H9 (cell line): ENCODE results near the gene GAL3ST2. TPM values are rescaled to one million over a fixed set of nuclear protein-coding genes. Genes with fewer than 3 reads are reported as not detected.
A peak's percentile ranks its signal among the peaks of the same experiment; 100 is the strongest.

Experiments used
- DNase-seq: peaks from one replicate; pipeline ENCODE4 v3.0.0-alpha.2; 2017
- H2AFZ ChIP-seq: one replicate; pipeline ENCODE4 v1.6.1; 2013; ENCODE audit warnings: mild to moderate bottlenecking, low read length, control low read depth, moderate library complexity
- H2AK5ac ChIP-seq: 2 replicates; pipeline ENCODE4 v1.6.1; 2013; ENCODE audit warnings: low read length, control low read depth, mixed read lengths; ENCODE audit not compliant: insufficient read length
- H2BK120ac ChIP-seq: one replicate; pipeline ENCODE4 v1.6.1; 2013; ENCODE audit warnings: low read depth, mild to moderate bottlenecking, low read length, control low read depth, inconsistent platforms; ENCODE audit not compliant: poor library complexity, severe bottlenecking
- H2BK12ac ChIP-seq: 2 replicates; pipeline ENCODE4 v1.6.1; 2013; ENCODE audit warnings: low read length, control low read depth, mixed read lengths, low read depth; ENCODE audit not compliant: insufficient read length
- H2BK15ac ChIP-seq: 2 replicates; pipeline ENCODE4 v1.6.1; 2013; ENCODE audit warnings: low read depth, low read length, control low read depth
- H2BK20ac ChIP-seq: one replicate; pipeline ENCODE4 v1.6.1; 2013; ENCODE audit warnings: low read depth, mild to moderate bottlenecking, low read length, control low read depth, inconsistent platforms; ENCODE audit not compliant: poor library complexity, severe bottlenecking
- H2BK5ac ChIP-seq: 2 replicates; pipeline ENCODE4 v1.6.1; 2013; ENCODE audit warnings: low read length, control low read depth, mixed read lengths; ENCODE audit not compliant: insufficient read length
- H3K14ac ChIP-seq: 2 replicates; pipeline ENCODE4 v1.6.1; 2013; ENCODE audit warnings: low read length, control low read depth; ENCODE audit not compliant: insufficient read depth
- H3K18ac ChIP-seq: 2 replicates; pipeline ENCODE4 v1.6.1; 2013; ENCODE audit warnings: low read depth, mild to moderate bottlenecking, mixed read lengths, low read length, control low read depth; ENCODE audit not compliant: insufficient read length
- H3K23ac ChIP-seq: 2 replicates; pipeline ENCODE4 v1.6.1; 2013; ENCODE audit warnings: low read length, control low read depth, mixed read lengths, low read depth; ENCODE audit not compliant: insufficient read length
- H3K23me2 ChIP-seq: 2 replicates; pipeline ENCODE4 v1.6.1; 2013; ENCODE audit warnings: low read depth, mild to moderate bottlenecking, mixed read lengths, low read length, control low read depth; ENCODE audit not compliant: insufficient read length, poor library complexity, severe bottlenecking
- H3K27ac ChIP-seq: 2 replicates; pipeline ENCODE4 v1.5.1; 2013; ENCODE audit warnings: low read length, control low read depth, mixed read lengths, low read depth; ENCODE audit not compliant: insufficient read length
- H3K27me3 ChIP-seq: 2 replicates; pipeline ENCODE4 v1.6.1; 2013; ENCODE audit warnings: low read length, control low read depth, inconsistent platforms; ENCODE audit not compliant: insufficient read depth
- H3K4ac ChIP-seq: 2 replicates; pipeline ENCODE4 v1.6.1; 2013; ENCODE audit warnings: low read depth, mild to moderate bottlenecking, control low read depth, inconsistent platforms, low read length, moderate library complexity
- H3K4me1 ChIP-seq: 2 replicates; pipeline ENCODE4 v1.6.1; 2013; ENCODE audit warnings: low read length, control low read depth, inconsistent platforms; ENCODE audit not compliant: insufficient read depth
- H3K4me2 ChIP-seq: 2 replicates; pipeline ENCODE4 v1.6.1; 2013; ENCODE audit warnings: low read length, control low read depth, mixed read lengths; ENCODE audit not compliant: insufficient read length, insufficient read depth
- H3K56ac ChIP-seq: 2 replicates; pipeline ENCODE4 v1.6.1; 2013; ENCODE audit warnings: low read depth, mild to moderate bottlenecking, mixed read lengths, low read length, control low read depth; ENCODE audit not compliant: insufficient read length
- H3K79me1 ChIP-seq: 2 replicates; pipeline ENCODE4 v1.6.1; 2013; ENCODE audit warnings: low read depth, mild to moderate bottlenecking, moderate library complexity, low read length, control low read depth, inconsistent platforms; ENCODE audit not compliant: insufficient read depth, poor library complexity, severe bottlenecking
- H3K79me2 ChIP-seq: 2 replicates; pipeline ENCODE4 v1.6.1; 2013; ENCODE audit warnings: low read length, control low read depth, inconsistent platforms; ENCODE audit not compliant: insufficient read depth
- H3K9ac ChIP-seq: 2 replicates; pipeline ENCODE4 v1.6.1; 2013; ENCODE audit warnings: low read length, control low read depth, mixed read lengths; ENCODE audit not compliant: insufficient read length; ENCODE audit errors: extremely low read depth
- H3K9me3 ChIP-seq: one replicate; pipeline ENCODE4 v1.6.1; 2013; ENCODE audit warnings: low read depth, low read length, inconsistent platforms; ENCODE audit not compliant: control insufficient read depth
- H3T11ph ChIP-seq: one replicate; pipeline ENCODE4 v1.6.1; 2013; ENCODE audit warnings: mild to moderate bottlenecking, low read length, control low read depth, inconsistent platforms
- H4K20me1 ChIP-seq: one replicate; pipeline ENCODE4 v1.6.1; 2013; ENCODE audit not compliant: control insufficient read depth, insufficient read length, insufficient read depth
- H4K5ac ChIP-seq: 2 replicates; pipeline ENCODE4 v1.6.1; 2013; ENCODE audit warnings: low read depth, mild to moderate bottlenecking, mixed read lengths, low read length, control low read depth; ENCODE audit not compliant: insufficient read length
- H4K8ac ChIP-seq: replicated peaks from 2 replicates; pipeline ENCODE4 v1.6.1; 2013; ENCODE audit warnings: low read length, control low read depth, mixed read lengths, low read depth; ENCODE audit not compliant: insufficient read length
- H4K91ac ChIP-seq: 2 replicates; pipeline ENCODE4 v1.6.1; 2013; ENCODE audit warnings: low read depth, mild to moderate bottlenecking, moderate library complexity, mixed read lengths, low read length, control low read depth; ENCODE audit not compliant: insufficient read length
- H3K27ac Mint-ChIP-seq, 3 experiments: 2 replicates in 2 of 3; 3 replicates in 1 of 3; pipeline ENCODE4 v1.8.0; 2020 to 2021; ENCODE audit warnings: mixed read lengths in 3 of 3, mild to moderate bottlenecking in 1 of 3, moderate library complexity in 1 of 3
- H3K27me3 Mint-ChIP-seq: 2 replicates; pipeline ENCODE4 v1.8.0; 2021; ENCODE audit warnings: low read depth, mild to moderate bottlenecking, moderate library complexity, mixed read lengths
- H3K36me3 Mint-ChIP-seq, 3 experiments: 2 replicates in 2 of 3; 3 replicates in 1 of 3; pipeline ENCODE4 v1.8.0; 2020 to 2021; ENCODE audit warnings: low read depth in 3 of 3, mixed read lengths in 3 of 3; ENCODE audit not compliant: insufficient read depth in 1 of 3
- H3K4me1 Mint-ChIP-seq, 2 experiments: 2 replicates each; pipeline ENCODE4 v1.8.0; 2020; ENCODE audit warnings: mixed read lengths in 2 of 2
- H3K4me3 Mint-ChIP-seq, 2 experiments: 2 replicates in 1 of 2; 3 replicates in 1 of 2; pipeline ENCODE4 v1.8.0; 2020 to 2021; ENCODE audit warnings: mild to moderate bottlenecking in 2 of 2, mixed read lengths in 2 of 2, moderate library complexity in 1 of 2
- H3K9me3 Mint-ChIP-seq, 2 experiments: 2 replicates in 1 of 2; 3 replicates in 1 of 2; pipeline ENCODE4 v1.8.0; 2020; ENCODE audit warnings: mild to moderate bottlenecking in 2 of 2, mixed read lengths in 2 of 2, moderate library complexity in 1 of 2
- WGBS: extraction: QIAGEN DNeasy Blood & Tissue Kit; methylation state at CpG from one replicate; pipeline ENCODE4 v1.1.7; 2013; ENCODE audit warnings: missing lambda C conversion rate, low lambda C conversion rate, mixed read lengths; ENCODE audit not compliant: insufficient read length; ENCODE audit errors: extremely low coverage; 5-methylcytosine and 5-hydroxymethylcytosine counted together
- total RNA-seq: library from RNA; stranded (reverse); gene quantifications from 2 replicates; pipeline ENCODE4 v1.2.1, GENCODE V29; 2021
- TF ChIP-seq, protein P1 (sequence below): fragments of 200-600 bp; sonication (generic); conservative IDR thresholded peaks from 3 replicates; pipeline ENCODE4 v1.8.0; 2021; ENCODE audit warnings: antibody characterized with exemption, mild to moderate bottlenecking

The GAL3ST2 gene
- total RNA-seq, 1 experiment from 2014 or later, result 0.33 TPM

GRCh38 chr2:241850544-241851324 is 74.1 kb downstream of the GAL3ST2 start:
- H4K20me1 ChIP-seq, result no peaks in the 10 kb centered on the region
- Mint-ChIP-seq H3K27ac (no peak overlapping the region), H3K27me3 (peaks cover 16% of the 10 kb centered on the region), H3K4me1 (no peaks in the 10 kb centered on the region), H3K9me3 (no peaks in the 10 kb centered on the region), H3K4me3 (no peak overlapping the region), H3K36me3 (no peaks in the 10 kb centered on the region)
- H2BK5ac ChIP-seq, result no peak overlapping the region
- H3K4ac ChIP-seq, result no peak overlapping the region
- no peak overlapping the region for H3K9ac ChIP-seq
- no peaks in the 10 kb centered on the region for H3K4me1 ChIP-seq
- no peak overlapping the region for H4K5ac ChIP-seq
- no peak overlapping the region for H4K91ac ChIP-seq
- H2BK20ac ChIP-seq, result no peak overlapping the region
- no CpG with 5 or more reads among the region's 27 CpGs for WGBS
- no peak overlapping the region for H2AFZ ChIP-seq
- no peak overlapping the region for H3K56ac ChIP-seq
- H2BK15ac ChIP-seq, result no peak overlapping the region
- no peak overlapping the region for H3K23ac ChIP-seq
- no peak overlapping the region for H2BK12ac ChIP-seq
- TF ChIP-seq, protein P1, sequence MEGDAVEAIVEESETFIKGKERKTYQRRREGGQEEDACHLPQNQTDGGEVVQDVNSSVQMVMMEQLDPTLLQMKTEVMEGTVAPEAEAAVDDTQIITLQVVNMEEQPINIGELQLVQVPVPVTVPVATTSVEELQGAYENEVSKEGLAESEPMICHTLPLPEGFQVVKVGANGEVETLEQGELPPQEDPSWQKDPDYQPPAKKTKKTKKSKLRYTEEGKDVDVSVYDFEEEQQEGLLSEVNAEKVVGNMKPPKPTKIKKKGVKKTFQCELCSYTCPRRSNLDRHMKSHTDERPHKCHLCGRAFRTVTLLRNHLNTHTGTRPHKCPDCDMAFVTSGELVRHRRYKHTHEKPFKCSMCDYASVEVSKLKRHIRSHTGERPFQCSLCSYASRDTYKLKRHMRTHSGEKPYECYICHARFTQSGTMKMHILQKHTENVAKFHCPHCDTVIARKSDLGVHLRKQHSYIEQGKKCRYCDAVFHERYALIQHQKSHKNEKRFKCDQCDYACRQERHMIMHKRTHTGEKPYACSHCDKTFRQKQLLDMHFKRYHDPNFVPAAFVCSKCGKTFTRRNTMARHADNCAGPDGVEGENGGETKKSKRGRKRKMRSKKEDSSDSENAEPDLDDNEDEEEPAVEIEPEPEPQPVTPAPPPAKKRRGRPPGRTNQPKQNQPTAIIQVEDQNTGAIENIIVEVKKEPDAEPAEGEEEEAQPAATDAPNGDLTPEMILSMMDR, result no peak
- no peaks in the 10 kb centered on the region for H3K79me1 ChIP-seq
- H4K8ac ChIP-seq, result no peak overlapping the region
- H3K14ac ChIP-seq, result no peak overlapping the region; the same call in 1 of the 2 replicates
- H3K4me2 ChIP-seq, result no peak overlapping the region
- no peaks in the 10 kb centered on the region for H3K23me2 ChIP-seq
- peak; percentile 30 for DNase-seq
- H3K27ac ChIP-seq, result no peak overlapping the region
- no peak overlapping the region for H3K18ac ChIP-seq
- H3T11ph ChIP-seq, result no peak overlapping the region
- H3K27me3 ChIP-seq, result no peaks in the 10 kb centered on the region
- no peak overlapping the region for H2BK120ac ChIP-seq
- H3K79me2 ChIP-seq, result no peaks in the 10 kb centered on the region
- no peak overlapping the region for H2AK5ac ChIP-seq
- H3K9me3 ChIP-seq, result no peaks in the 10 kb centered on the region
